Fibroblast of villous mesenchyme (primary cell): ENCODE data around the gene TF. TPM values are rescaled to one million over a fixed set of nuclear protein-coding genes. Genes with fewer than 3 reads are reported as not detected.

Experiments
- DNase-seq: peaks from one replicate; pipeline ENCODE4 v3.0.0-alpha.2; 2010; ENCODE audit warnings: low read depth
- H3K4me3 ChIP-seq: 2 replicates; pipeline ENCODE4 v1.5.1; 2011; ENCODE audit warnings: low read depth, mild to moderate bottlenecking, low read length
- CTCF ChIP-seq: IDR thresholded peaks from 2 replicates; pipeline ENCODE4 v1.5.1; 2012; ENCODE audit warnings: low read depth, mild to moderate bottlenecking, low read length; ENCODE audit not compliant: insufficient read depth
- total RNA-seq: library from RNA; depleted of rRNA; stranded (reverse); fragments of >200 nt; gene quantifications from 2 replicates; pipeline ENCODE4 v1.2.3, GENCODE V29; 2012

Gene TF
- total RNA-seq, 1 donor, result not detected

GRCh38 chr3:133703915-133704314 lies 42.3 kb upstream of the TF start:
- no peak for TF ChIP-seq CTCF
- no peak overlapping the region for H3K4me3 ChIP-seq
- DNase-seq, result no peak

GRCh38 chr3:133706033-133706432 lies 40.2 kb upstream of the TF start:
- no peak for TF ChIP-seq CTCF
- DNase-seq, result no peak
- H3K4me3 ChIP-seq, result no peak overlapping the region

GRCh38 chr3:133709139-133709750 lies 36.9 kb upstream of the TF start:
- H3K4me3 ChIP-seq, result no peak overlapping the region
- no peak for DNase-seq
- no peak for TF ChIP-seq CTCF

GRCh38 chr3:133711013-133711412 lies 35.2 kb upstream of the TF start:
- TF ChIP-seq CTCF, result no peak
- DNase-seq, result no peak
- no peak overlapping the region for H3K4me3 ChIP-seq

- no peak for TF ChIP-seq CTCF
- no peak overlapping the region for H3K4me3 ChIP-seq
- DNase-seq, result no peak
Observed at GRCh38 chr3:133712017-133712416, 34.2 kb upstream of the TF start.

GRCh38 chr3:133713347-133713746 lies 32.8 kb upstream of the TF start:
- TF ChIP-seq CTCF, result no peak

GRCh38 chr3:133717424-133717823 lies 28.8 kb upstream of the TF start:
- H3K4me3 ChIP-seq, result no peak overlapping the region
- no peak for TF ChIP-seq CTCF
- DNase-seq, result no peak

More at GRCh38 chr3:133713347-133713746, 32.8 kb upstream of the TF start:
- H3K4me3 ChIP-seq, result no peak overlapping the region
- DNase-seq, result no peak
